ENCODE measurements around the gene NFX1.
"Not testable (repeated sequence)": the region's sequence is repeated elsewhere in the genome, so short reads cannot be mapped to it uniquely, and the experiment has no call there.

Gene NFX1

GRCh38 chr9:33377089-33377715 lies 86.9 kb downstream of the NFX1 start:
- no peak overlapping the region; the same call in 1 of the 2 replicates for H3K27ac ChIP-seq
- H3K36me3 ChIP-seq, result peaks cover 8% of the 10 kb centered on the region; the same call in 1 of the 2 replicates
- no peak for DNase-seq
- H3K27me3 ChIP-seq (ENCODE audit: insufficient read depth, low read depth, severe bottlenecking), result no peaks in the 10 kb centered on the region
- no peak overlapping the region for H3K4me3 ChIP-seq (ENCODE audit: low read depth, low read length)
- TF ChIP-seq CTCF (IDR thresholded peaks at IDR 0.05; ENCODE audit: low read depth, low read length), result no peak
- H3K9me3 ChIP-seq (ENCODE audit: severe bottlenecking), result no peaks in the 10 kb centered on the region

- H3K27me3 ChIP-seq (ENCODE audit: insufficient read depth, low read depth, severe bottlenecking), result no peaks in the 10 kb centered on the region
- H3K36me3 ChIP-seq, result peaks cover 8% of the 10 kb centered on the region; the same call in 1 of the 2 replicates
- no peak overlapping the region for H3K27ac ChIP-seq
Measured at GRCh38 chr9:33378121-33378795, 87.9 kb downstream of the NFX1 start.

GRCh38 chr9:33379666-33380389 lies 89.5 kb downstream of the NFX1 start:
- H3K27ac ChIP-seq, result no peak overlapping the region
- H3K9me3 ChIP-seq (ENCODE audit: severe bottlenecking), result no peaks in the 10 kb centered on the region
- H3K4me3 ChIP-seq (ENCODE audit: low read depth, low read length), result no peak overlapping the region
- TF ChIP-seq CTCF (IDR thresholded peaks at IDR 0.05; ENCODE audit: low read depth, low read length), result no peak
- no peak for DNase-seq
- no peaks in the 10 kb centered on the region for H3K27me3 ChIP-seq (ENCODE audit: insufficient read depth, low read depth, severe bottlenecking)
- no peaks in the 10 kb centered on the region for H3K36me3 ChIP-seq

More at GRCh38 chr9:33378121-33378795, 87.9 kb downstream of the NFX1 start:
- TF ChIP-seq CTCF (IDR thresholded peaks at IDR 0.05; ENCODE audit: low read depth, low read length), result no peak
- DNase-seq, result no peak
- Histone ChIP-seq H3K9me3 (ENCODE audit: severe bottlenecking) (no peaks in the 10 kb centered on the region), H3K4me3 (ENCODE audit: low read depth, low read length) (no peak overlapping the region)

GRCh38 chr9:33380390-33381094 lies 90.2 kb downstream of the NFX1 start:
- Histone ChIP-seq H3K9me3 (ENCODE audit: severe bottlenecking) (no peaks in the 10 kb centered on the region), H3K4me3 (ENCODE audit: low read depth, low read length) (no peak overlapping the region), H3K27ac (no peak overlapping the region), H3K27me3 (ENCODE audit: insufficient read depth, low read depth, severe bottlenecking) (no peaks in the 10 kb centered on the region), H3K36me3 (no peaks in the 10 kb centered on the region)
- DNase-seq, result no peak
- TF ChIP-seq CTCF (IDR thresholded peaks at IDR 0.05; ENCODE audit: low read depth, low read length), result no peak

GRCh38 chr9:33381231-33381791 lies 91.0 kb downstream of the NFX1 start:
- Histone ChIP-seq H3K4me3 (ENCODE audit: low read depth, low read length) (no peak overlapping the region), H3K27me3 (ENCODE audit: insufficient read depth, low read depth, severe bottlenecking) (no peaks in the 10 kb centered on the region), H3K27ac (no peak overlapping the region), H3K9me3 (ENCODE audit: severe bottlenecking) (no peaks in the 10 kb centered on the region), H3K36me3 (no peaks in the 10 kb centered on the region)
- TF ChIP-seq CTCF (IDR thresholded peaks at IDR 0.05; ENCODE audit: low read depth, low read length), result no peak
- DNase-seq, result no peak

GRCh38 chr9:33382397-33382796 lies 92.1 kb downstream of the NFX1 start:
- not testable (repeated sequence) for H3K4me3 ChIP-seq (ENCODE audit: low read depth, low read length); DNase-seq; H3K9me3 ChIP-seq (ENCODE audit: severe bottlenecking); H3K27me3 ChIP-seq (ENCODE audit: insufficient read depth, low read depth, severe bottlenecking); H3K36me3 ChIP-seq; H3K27ac ChIP-seq

GRCh38 chr9:33383396-33383795 lies 93.1 kb downstream of the NFX1 start:
- H3K27ac ChIP-seq; DNase-seq; H3K36me3 ChIP-seq; H3K9me3 ChIP-seq (ENCODE audit: severe bottlenecking); H3K27me3 ChIP-seq (ENCODE audit: insufficient read depth, low read depth, severe bottlenecking); H3K4me3 ChIP-seq (ENCODE audit: low read depth, low read length): not testable (repeated sequence)

- not testable (repeated sequence) for H3K27ac ChIP-seq; H3K4me3 ChIP-seq (ENCODE audit: low read depth, low read length); H3K36me3 ChIP-seq; H3K27me3 ChIP-seq (ENCODE audit: insufficient read depth, low read depth, severe bottlenecking); H3K9me3 ChIP-seq (ENCODE audit: severe bottlenecking); DNase-seq
Measured at GRCh38 chr9:33385536-33385935, 95.2 kb downstream of the NFX1 start.

All from WERI-Rb-1 (cell line).